Fibroblast of villous mesenchyme (primary cell): Measurements from ENCODE around the gene KRTAP10-3. TPM values are rescaled to one million over a fixed set of nuclear protein-coding genes. Genes with fewer than 3 reads are reported as not detected.

Experiments
- DNase-seq: peaks from one replicate; pipeline ENCODE4 v3.0.0-alpha.2; 2010; ENCODE audit warnings: low read depth
- H3K4me3 ChIP-seq: 2 replicates; pipeline ENCODE4 v1.5.1; 2011; ENCODE audit warnings: low read depth, mild to moderate bottlenecking, low read length
- CTCF ChIP-seq: IDR thresholded peaks from 2 replicates; pipeline ENCODE4 v1.5.1; 2012; ENCODE audit warnings: low read depth, mild to moderate bottlenecking, low read length; ENCODE audit not compliant: insufficient read depth
- total RNA-seq: library from RNA; depleted of rRNA; stranded (reverse); fragments of >200 nt; gene quantifications from 2 replicates; pipeline ENCODE4 v1.2.3, GENCODE V29; 2012

KRTAP10-3 gene
- total RNA-seq, 1 donor = not detected

GRCh38 chr21:44539046-44539445 is 19.5 kb downstream of the KRTAP10-3 start:
- no peak for DNase-seq
- no peak for TF ChIP-seq CTCF

GRCh38 chr21:44537930-44538911 is 20.4 kb downstream of the KRTAP10-3 start:
- no peak for TF ChIP-seq CTCF
- no peak for DNase-seq
- no peak overlapping the region for H3K4me3 ChIP-seq

More at GRCh38 chr21:44539046-44539445, 19.5 kb downstream of the KRTAP10-3 start:
- no peak overlapping the region for H3K4me3 ChIP-seq

GRCh38 chr21:44535963-44536362 is 22.6 kb downstream of the KRTAP10-3 start:
- no peak overlapping the region for H3K4me3 ChIP-seq
- no peak for DNase-seq
- TF ChIP-seq CTCF = no peak

- TF ChIP-seq CTCF = no peak
- H3K4me3 ChIP-seq = no peak overlapping the region
- no peak for DNase-seq
Measured at GRCh38 chr21:44534688-44535087, 23.9 kb downstream of the KRTAP10-3 start.

GRCh38 chr21:44533891-44534627 is 24.5 kb downstream of the KRTAP10-3 start:
- TF ChIP-seq CTCF = no peak
- H3K4me3 ChIP-seq = no peak overlapping the region
- DNase-seq = no peak

GRCh38 chr21:44533121-44533890 is 25.3 kb downstream of the KRTAP10-3 start:
- DNase-seq = no peak
- no peak for TF ChIP-seq CTCF

More at GRCh38 chr21:44533121-44533890, 25.3 kb downstream of the KRTAP10-3 start:
- no peak overlapping the region for H3K4me3 ChIP-seq
